Stimulated activated CD8-positive, alpha-beta memory T cell treated with anti-CD3 and anti-CD28 coated beads, Interleukin-2, amount 100 ng/mL, for 48 hours (primary cell): ENCODE measurements around the gene NRM.
"Not testable (repeated sequence)": the region's sequence is repeated elsewhere in the genome, so short reads cannot be mapped to it uniquely, and the experiment has no call there.

Experiments used
- DNase-seq, 2 donors: peaks; one replicate each; pipeline ENCODE4 v3.0.0-alpha.2; 2020; ENCODE audit warnings: low read depth in 2 of 2

Gene NRM, protein sequence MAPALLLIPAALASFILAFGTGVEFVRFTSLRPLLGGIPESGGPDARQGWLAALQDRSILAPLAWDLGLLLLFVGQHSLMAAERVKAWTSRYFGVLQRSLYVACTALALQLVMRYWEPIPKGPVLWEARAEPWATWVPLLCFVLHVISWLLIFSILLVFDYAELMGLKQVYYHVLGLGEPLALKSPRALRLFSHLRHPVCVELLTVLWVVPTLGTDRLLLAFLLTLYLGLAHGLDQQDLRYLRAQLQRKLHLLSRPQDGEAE

GRCh38 chr6:30690403-30691207, at the start of gene NRM:
NRM (minus strand) TSS chr6:30690984; CDS start chr6:30690974, 10 bp downstream.
- peak; percentile 75 to 78 for DNase-seq

DNA sequence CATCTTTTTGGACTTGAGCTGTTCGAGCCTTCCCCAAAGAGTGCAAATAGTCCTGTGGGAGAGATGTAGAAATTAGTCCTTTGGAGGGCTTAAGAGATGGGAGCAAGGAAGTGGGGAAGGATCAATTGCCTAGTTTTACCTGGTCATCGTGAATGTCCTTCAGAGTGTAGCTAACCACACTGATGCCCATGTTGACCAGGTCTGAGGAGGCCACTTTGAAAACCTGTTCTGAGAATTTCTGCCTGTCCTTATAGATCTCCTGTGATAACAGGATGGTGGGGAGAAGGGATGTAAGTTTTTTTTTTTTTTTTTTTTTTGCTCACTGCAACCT, 49.7 kb upstream of the NRM start:
- DNase-seq = no peak

- no peak for DNase-seq
Measured at GRCh38 chr6:30738532-30738931, 47.7 kb upstream of the NRM start.

DNA sequence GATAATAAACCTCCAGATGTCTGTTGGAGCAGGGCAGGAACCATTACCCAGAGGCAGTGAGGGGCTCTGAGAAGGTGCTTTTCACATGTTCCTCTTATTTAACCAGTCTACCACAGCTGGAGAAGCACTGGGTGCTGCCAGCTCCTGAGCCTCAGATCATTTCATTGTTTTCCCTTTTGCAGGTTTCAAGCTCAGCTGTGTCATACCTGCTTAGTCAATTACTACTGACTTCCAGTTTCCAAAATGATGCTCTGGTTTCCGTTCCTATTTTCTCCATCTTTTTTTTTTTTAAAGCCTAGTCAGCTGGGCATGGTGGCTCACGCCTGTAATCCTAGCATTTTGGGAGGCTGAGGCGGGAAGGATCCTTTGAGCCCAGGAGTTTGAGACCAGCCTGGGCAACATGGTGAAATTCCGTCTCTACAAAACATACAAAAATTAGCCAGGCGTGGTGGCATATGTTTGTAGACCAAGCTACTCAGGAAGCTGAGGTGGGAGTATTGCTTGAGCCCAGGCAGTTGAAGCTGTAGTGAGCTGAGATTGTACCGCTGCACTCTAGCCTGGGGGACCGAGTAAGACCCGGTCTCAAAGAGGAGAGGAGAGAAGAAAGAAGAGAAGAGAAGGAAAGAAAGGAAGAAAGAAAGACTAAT, 45.0 kb upstream of the NRM start:
- DNase-seq = no peak

DNA sequence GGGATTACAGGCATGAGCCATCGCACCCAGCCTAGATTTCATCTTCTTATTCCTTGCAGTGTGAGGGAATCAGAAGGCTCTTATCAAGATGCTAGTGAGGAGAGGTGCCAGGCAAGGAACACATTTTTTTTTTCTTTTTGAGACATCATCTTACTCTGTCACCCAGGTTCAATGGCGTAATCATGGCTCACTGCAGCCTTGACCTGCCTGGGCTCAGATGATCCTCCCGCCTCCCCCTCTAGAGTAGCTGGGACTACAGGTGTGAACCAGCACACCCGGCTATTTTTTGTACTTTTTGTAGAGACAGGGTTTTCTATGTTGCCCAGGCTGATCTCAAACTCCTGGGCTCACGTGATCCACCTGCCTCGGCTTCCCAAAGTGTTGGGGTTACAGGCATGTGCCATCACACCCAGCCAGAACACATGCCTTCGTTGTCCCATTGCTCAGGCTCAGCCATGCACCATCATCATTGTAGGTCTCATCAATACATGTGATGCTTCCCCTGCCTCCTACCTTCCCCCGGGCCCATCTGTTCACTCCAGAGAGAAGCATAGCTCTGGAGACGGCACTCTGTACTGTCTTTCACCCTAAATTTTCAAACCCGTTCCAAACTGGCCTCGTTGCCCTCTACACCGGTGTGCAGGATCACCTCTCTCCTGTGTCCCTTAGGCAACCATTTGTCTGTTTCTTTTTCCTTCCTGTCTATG, 41.6 kb upstream of the NRM start:
- DNase-seq = no peak

DNA sequence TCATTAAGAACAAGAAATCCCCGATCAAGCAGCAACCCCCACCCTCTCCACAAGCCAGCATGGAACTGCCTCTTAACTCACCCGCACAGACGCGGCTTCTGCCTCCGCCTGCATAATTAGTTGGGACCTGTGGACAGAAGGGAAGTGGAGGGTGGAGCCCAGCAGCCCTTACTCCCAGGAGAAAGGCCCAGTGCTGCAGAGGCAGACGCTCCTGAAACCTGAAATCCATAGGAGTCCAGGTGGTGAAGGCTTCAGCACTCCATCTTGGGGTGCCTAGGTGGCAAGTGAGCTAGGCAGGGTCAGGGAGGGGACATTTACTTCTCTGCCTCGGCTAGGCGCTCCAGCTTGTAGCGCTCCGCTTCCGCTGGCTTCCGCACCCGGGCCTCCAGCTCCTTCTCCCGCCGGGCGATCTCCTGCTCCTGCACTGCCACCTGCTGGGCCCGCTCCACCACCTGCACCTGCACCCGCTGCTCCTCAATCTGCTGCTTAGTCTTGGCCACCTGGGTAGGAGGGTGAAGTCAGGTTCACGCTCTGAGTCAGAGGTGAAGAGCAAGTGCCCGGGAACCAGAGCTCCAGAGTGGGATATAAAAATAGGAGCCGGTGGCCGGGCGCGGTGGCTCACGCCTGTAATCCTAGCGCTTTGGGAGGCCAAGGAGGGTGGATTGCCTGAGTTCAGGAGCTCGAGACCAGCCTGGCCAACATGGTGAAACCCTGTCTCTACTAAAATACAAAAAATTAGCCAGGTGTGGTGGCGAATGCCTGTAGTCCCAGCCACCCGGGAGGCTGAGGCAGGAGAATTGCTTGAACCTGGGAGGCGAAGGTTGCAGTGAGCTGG, 40.0 kb upstream of the NRM start:
- DNase-seq = peak; percentile 74 to 77

DNA sequence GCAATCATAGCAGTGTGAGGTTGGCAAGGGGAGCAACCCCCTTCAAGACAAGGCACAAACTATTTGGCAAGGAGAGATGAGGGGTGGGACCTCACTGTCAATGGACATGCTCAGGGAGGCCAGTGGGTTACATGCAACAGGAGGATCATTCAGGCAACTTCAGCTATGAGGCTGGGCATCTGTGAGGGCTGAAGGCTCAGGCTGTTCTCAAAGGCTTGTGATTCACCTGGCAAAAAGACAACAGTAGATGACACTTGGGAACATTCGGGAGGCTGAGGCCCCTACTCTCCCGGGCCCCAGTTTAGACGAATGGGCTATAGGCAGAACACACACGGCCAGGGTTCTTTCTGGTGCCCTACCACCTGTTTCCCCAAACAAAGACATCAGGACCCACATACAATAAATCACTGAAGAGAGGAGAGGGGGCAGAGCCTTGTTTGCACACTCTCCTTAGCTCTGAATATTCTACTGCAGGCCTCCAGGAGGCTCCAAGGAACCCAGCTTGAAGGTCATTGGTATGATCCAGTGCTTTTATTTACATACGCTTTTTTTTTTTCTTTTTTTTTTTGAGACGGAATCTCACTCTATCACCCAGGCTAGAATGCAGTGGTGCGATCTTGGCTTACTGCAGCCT, 37.3 kb upstream of the NRM start:
- no peak for DNase-seq

GRCh38 chr6:30726506-30727413, 36.0 kb upstream of the NRM start:
- no peak for DNase-seq

- DNase-seq = no peak
Measured at GRCh38 chr6:30725713-30726505, 35.1 kb upstream of the NRM start.

DNA sequence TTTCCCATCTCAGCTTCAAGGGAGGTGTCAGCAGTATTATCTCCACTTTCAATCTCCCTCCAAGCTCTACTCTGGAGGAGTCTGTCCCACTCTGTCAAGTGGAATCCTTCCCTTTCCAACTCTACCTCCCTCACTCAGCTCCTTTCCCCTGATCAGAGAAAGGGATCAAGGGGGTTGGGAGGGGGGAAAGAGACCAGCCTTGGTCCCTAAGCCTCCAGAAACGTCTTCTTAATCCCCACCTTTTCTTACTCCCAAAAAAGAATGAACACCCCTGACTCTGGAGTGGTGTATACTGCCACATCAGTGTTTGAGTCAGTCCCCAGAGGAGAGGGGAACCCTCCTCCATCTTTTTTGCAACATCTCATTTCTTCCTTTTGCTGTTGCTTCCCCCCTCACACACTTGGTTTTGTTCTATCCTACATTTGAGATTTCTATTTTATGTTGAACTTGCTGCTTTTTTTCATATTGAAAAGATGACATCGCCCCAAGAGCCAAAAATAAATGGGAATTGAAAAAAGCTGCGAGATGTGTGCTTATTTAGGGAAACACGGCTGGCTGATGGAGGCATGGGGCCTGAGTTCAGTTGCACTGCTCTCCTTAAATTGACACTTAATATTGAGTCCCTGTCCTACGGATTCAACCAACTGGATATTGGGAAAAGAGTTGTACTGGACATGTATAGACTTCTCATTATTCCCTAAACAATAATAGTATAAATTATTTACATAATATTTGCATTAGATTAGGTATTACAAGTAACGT, 34.3 kb upstream of the NRM start:
- no peak for DNase-seq

GRCh38 chr6:30723843-30724741, 33.3 kb upstream of the NRM start:
- not testable (repeated sequence) for DNase-seq

DNA sequence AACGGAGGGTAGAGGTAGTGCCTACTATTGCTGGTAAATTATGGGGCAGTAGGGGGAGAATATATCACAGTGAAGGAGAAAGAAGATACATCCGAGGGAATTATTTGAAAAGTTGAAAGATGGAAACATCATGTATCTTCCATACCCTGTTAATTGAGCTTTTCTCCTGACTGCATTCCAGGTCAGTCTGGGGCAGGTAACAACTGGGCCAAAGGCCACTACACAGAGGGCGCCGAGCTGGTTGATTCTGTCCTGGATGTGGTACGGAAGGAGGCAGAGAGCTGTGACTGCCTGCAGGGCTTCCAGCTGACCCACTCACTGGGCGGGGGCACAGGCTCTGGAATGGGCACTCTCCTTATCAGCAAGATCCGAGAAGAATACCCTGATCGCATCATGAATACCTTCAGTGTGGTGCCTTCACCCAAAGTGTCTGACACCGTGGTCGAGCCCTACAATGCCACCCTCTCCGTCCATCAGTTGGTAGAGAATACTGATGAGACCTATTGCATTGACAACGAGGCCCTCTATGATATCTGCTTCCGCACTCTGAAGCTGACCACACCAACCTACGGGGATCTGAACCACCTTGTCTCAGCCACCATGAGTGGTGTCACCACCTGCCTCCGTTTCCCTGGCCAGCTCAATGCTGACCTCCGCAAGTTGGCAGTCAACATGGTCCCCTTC, 32.5 kb upstream of the NRM start:
- not testable (repeated sequence) for DNase-seq

DNA sequence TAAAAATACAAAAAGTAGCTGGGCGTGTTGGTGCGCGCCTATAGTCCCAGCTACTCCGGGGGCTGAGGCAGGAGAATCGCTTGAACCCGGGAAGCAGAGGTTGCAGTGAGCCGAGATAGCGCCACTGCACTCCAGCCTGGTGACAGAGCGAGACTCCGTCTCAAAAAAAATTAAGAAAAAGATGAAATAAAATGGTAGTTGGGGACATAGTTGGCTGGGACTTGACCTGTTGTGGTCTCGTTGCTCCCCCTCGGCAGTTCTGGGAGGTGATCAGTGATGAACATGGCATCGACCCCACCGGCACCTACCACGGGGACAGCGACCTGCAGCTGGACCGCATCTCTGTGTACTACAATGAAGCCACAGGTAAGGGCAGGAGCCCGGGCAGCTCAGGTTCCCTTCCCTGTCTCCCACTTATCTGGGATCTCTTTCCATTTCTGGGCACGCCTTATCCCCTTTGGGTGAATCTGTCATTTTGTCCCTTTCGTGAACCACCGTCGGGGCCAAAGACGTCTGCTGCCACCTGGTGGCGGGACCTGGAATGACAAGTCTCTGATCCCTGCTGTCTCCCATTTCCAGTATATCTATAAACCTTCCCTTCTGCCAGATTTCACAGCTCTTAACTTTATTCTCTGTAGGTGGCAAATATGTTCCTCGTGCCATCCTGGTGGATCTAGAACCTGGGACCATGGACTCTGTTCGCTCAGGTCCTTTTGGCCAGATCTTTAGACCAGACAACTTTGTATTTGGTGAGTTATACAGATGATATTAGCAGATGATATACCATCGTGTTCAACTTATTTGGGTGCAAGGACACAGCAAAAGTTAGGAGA, 31.7 kb upstream of the NRM start:
- peak; percentile 67 to 81 for DNase-seq

DNA sequence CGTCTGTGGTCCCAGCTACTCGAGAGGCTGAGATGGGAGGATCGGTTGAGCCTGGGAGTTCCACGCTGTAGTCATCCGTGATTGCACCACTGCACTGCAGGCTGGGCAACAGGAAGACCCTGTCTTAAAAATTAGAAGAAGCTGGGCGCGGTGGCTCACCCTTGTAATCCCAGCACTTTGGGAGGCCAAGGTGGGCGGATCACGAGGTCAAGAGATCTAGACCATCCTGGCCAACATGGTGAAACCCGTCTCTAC, 31.2 kb upstream of the NRM start:
- not testable (repeated sequence) for DNase-seq

DNA sequence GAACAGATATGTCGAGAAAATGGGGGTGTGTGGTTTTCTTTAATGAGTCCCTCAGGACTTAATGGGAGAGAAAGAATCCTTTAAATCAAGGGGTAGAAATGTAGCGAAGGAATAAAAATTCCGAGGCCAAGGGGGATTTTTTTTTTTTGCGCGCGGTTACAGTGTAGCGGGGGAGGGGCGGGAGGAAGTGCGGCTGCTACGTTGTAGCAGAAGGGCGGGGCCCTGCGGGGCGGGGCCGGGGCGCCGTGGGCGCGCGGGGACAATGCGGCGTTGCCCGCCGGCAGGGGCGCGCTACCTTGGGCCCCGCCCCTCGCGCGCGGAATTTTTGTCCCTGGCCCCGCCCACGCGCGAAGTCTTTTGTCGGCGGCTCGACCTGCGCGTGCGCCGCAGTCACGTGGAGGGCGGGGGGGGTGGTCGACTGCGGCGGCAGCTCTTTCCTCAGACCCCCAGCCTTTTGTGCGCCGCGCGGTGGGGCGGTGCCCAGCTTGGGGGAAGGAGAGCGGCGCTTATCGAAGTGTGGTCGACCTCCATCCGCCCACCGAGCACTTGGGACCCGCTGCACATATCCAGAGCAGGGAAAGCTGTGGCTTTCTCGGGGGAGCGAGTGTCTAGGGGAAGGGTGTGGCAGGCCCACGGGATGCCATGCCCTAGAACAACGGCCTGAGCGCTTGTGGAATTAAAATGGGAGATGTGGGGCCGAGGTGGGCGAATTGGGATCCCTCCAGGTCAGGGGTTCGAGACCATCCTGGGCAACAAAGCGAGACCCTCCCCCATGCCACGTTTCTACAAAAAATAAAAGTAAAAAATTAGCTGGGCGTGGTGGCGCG, 30.6 kb upstream of the NRM start:
- peak; percentile 93 to 97 for DNase-seq
